Uterus (tissue), 4 donors: ENCODE data around the gene GEMIN2. TPM values are rescaled to one million over a fixed set of nuclear protein-coding genes. Genes with fewer than 3 reads are reported as not detected.

Source experiments
- DNase-seq, 2 donors: peaks; one replicate each; pipeline ENCODE4 v3.0.0-alpha.2; 2019 to 2020
- H3K27ac ChIP-seq, 2 donors: fragments of 200-600 bp; sonication (generic); 1 replicate in 1 of 2; 2 replicates in 1 of 2; pipeline ENCODE4 v1.5.1; 2016 to 2018
- H3K27me3 ChIP-seq, 2 donors: fragments of 200-600 bp; sonication (generic); one replicate each; pipeline ENCODE4 v1.5.1; 2018 to 2019; ENCODE audit warnings: control low read depth in 1 of 2
- H3K36me3 ChIP-seq, 2 donors: fragments of 200-600 bp; sonication (generic); one replicate each; pipeline ENCODE4 v1.5.1; 2019; ENCODE audit warnings: control low read depth in 1 of 2
- H3K4me1 ChIP-seq, 2 donors: fragments of 200-600 bp; sonication (generic); one replicate each; pipeline ENCODE4 v1.5.1; 2018 to 2019; ENCODE audit warnings: control low read depth in 1 of 2
- H3K4me3 ChIP-seq, 2 donors: fragments of 200-600 bp; sonication (generic); 1 replicate in 1 of 2; 2 replicates in 1 of 2; pipeline ENCODE4 v1.5.1; 2018 to 2019; ENCODE audit warnings: mild to moderate bottlenecking in 1 of 2
- H3K9me3 ChIP-seq, 2 donors: fragments of 200-600 bp; sonication (generic); one replicate each; pipeline ENCODE4 v1.5.1; 2019; ENCODE audit warnings: control low read depth in 1 of 2
- POLR2A ChIP-seq, 2 donors: fragments of 450-650 bp; IDR thresholded peaks; one replicate each; pipeline ENCODE4 v1.6.1; 2016; ENCODE audit warnings: antibody characterized with exemption in 2 of 2, mild to moderate bottlenecking in 1 of 2, moderate library complexity in 1 of 2
- intact Hi-C: fragments of 100-400 bp; cut with DNase I; formaldehyde crosslinking; loops from one replicate; pipeline ENCODE4 v1.15.1; 2023; ENCODE audit warnings: low total_unique reads
- small RNA-seq: library from RNA; depleted of rRNA; stranded (forward); fragments of <200 nt; gene quantifications from one replicate; pipeline ENCODE3, GENCODE V24; 2016
- total RNA-seq, 4 donors: library from RNA; depleted of rRNA in 3 of 4; stranded (reverse); fragments of >200 nt in 3 of 4; gene quantifications; one replicate each; pipeline versions ENCODE4 v1.1.0 to v1.2.4, GENCODE V29; 2014 to 2023
- TF ChIP-seq, protein P1 (sequence below), 4 experiments: fragments of 200-600 bp in 2 of 4; fragments of 450-650 bp in 2 of 4; sonication (generic) in 2 of 4; IDR thresholded peaks; one replicate each; pipeline ENCODE4 v1.5.1; 2016 to 2019; ENCODE audit warnings: antibody characterized with exemption in 4 of 4, mild to moderate bottlenecking in 2 of 4, moderate library complexity in 1 of 4
- donor health status: DM: yes; HTN: yes; CAD: no.

The GEMIN2 gene
- total RNA-seq, 4 donors from 2014 or later: 11.3 to 53.2 (median 28.2) TPM

DNA sequence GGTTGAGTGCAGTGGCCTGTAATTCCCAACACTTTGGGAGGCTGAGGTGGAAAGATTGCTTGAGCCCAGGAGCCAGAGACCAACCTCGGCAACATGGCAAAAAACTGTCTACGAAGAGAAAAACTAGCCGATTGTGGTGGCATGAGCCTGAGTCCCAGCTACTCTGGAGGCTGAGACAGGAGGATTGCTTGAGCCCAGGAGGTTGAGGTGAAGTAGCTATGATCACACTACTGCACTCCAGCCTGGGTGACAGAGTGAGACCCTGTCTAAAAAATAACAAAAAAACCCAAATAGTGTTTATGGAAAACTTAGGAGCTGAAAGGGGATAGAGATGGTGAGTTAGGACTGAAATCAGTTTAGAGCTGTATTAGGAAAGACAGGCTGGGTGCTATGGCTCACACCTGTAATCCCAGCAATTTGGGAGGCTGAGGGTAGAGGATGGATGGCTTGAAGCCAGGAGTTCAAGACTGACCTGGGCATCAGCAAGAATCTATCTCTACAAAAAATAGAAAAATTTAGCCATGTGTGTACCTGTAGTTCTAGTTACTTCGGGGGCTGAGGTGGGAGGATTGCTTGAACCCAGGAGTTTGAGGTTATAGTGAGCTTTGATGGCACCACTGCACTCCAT lies 70.6 kb downstream of the GEMIN2 start:
- no peak for DNase-seq
- H3K27me3 ChIP-seq: no peaks in the 10 kb centered on the region
- no peak overlapping the region for H3K4me3 ChIP-seq
- H3K36me3 ChIP-seq: peaks cover 0 to 3% of the 10 kb centered on the region in 2 donors
- no peaks in the 10 kb centered on the region for H3K9me3 ChIP-seq
- no peaks in the 10 kb centered on the region for H3K4me1 ChIP-seq
- intact Hi-C loops: loop anchor here (10.0 kb wide), 1 partner anchor 50 kb away; no protein-coding TSS in a partner anchor
- TF ChIP-seq, protein P1, sequence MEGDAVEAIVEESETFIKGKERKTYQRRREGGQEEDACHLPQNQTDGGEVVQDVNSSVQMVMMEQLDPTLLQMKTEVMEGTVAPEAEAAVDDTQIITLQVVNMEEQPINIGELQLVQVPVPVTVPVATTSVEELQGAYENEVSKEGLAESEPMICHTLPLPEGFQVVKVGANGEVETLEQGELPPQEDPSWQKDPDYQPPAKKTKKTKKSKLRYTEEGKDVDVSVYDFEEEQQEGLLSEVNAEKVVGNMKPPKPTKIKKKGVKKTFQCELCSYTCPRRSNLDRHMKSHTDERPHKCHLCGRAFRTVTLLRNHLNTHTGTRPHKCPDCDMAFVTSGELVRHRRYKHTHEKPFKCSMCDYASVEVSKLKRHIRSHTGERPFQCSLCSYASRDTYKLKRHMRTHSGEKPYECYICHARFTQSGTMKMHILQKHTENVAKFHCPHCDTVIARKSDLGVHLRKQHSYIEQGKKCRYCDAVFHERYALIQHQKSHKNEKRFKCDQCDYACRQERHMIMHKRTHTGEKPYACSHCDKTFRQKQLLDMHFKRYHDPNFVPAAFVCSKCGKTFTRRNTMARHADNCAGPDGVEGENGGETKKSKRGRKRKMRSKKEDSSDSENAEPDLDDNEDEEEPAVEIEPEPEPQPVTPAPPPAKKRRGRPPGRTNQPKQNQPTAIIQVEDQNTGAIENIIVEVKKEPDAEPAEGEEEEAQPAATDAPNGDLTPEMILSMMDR (IDR thresholded peaks at IDR 0.05): no peak
- no peak for TF ChIP-seq POLR2A (IDR thresholded peaks at IDR 0.05)
- H3K27ac ChIP-seq: no peak overlapping the region

DNA sequence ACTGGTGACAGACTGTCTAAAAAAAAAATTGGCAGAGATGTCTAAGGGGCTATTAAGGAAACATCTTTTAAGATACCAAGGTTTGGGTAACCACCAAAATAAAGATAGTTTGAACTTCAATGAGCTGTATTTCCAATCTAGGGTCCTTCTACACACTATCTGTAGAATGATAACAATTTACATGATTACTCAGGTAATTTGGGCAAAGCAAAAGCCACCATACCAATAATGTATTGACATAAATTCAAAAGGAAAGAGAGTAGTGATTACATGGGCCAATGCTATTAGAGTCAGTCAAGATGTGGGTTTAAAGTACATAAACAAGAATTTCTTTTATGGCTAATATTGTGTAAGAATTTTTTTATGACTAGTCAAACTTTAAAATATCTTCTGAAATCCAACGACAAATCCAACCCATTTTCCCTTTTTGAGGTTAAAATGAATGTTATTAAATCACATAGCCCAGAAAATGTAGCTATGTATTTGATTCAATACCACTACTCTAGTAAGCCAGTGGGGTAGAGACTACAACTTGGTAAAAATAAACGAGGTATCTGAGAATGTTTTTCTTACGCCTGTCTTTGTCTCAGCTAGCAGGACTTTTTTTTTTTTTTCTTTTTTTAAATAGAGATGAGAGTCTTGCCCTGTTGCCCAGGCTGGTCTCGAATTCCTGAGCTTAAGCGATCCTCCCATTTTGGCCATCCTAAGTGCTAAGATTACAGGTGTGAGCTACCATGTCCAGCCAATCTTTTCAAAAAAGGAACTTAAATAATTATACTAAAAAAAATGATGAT lies 71.3 kb downstream of the GEMIN2 start:
- no peaks in the 10 kb centered on the region for H3K9me3 ChIP-seq
- no peaks in the 10 kb centered on the region for H3K36me3 ChIP-seq
- no peaks in the 10 kb centered on the region for H3K27me3 ChIP-seq
- no peaks in the 10 kb centered on the region for H3K4me1 ChIP-seq
- DNase-seq: no peak
- no peak overlapping the region for H3K27ac ChIP-seq
- no peak for TF ChIP-seq POLR2A (IDR thresholded peaks at IDR 0.05)
- TF ChIP-seq, protein P1 (IDR thresholded peaks at IDR 0.05): no peak
- no peak overlapping the region for H3K4me3 ChIP-seq
- intact Hi-C loops: loop anchor here (10.0 kb wide), 1 partner anchor 51 kb away; no protein-coding TSS in a partner anchor

Small RNA genes within 50 kb of the gene (small RNA-seq; reads per million reads assigned to genes)
- gene AL109628.1: not detected

Other genes with a start within 250 kb of the GEMIN2 start
- 100 to 1,000 TPM; 133 to 322 (median 231) TPM for gene SEC23A, start 11.1 kb upstream of the GEMIN2 start, total RNA-seq
- gene TRAPPC6B, start 56.0 kb downstream of the GEMIN2 start, total RNA-seq: 10 to 100 TPM; 25.3 to 59.0 (median 27.9) TPM
- 10 to 100 TPM; 17.9 to 79.0 (median 39.2) TPM for gene PNN, start 60.9 kb downstream of the GEMIN2 start, total RNA-seq
- gene MIA2, start 119.6 kb downstream of the GEMIN2 start, total RNA-seq: 10 to 100 TPM; 15.3 to 38.2 (median 23.9) TPM